Panc1 (cell line): ENCODE results near the gene NUDT9.

Source experiments
- CTCF ChIP-seq: fragments of 450-650 bp; IDR thresholded peaks from 2 replicates; pipeline ENCODE4 v1.5.1; 2017; ENCODE audit warnings: mild to moderate bottlenecking
- POLR2AphosphoS5 ChIP-seq: IDR thresholded peaks from 2 replicates; pipeline ENCODE4 v1.6.1; 2012; ENCODE audit warnings: mild to moderate bottlenecking, low read depth, low read length, moderate library complexity
- REST ChIP-seq, 2 experiments: IDR thresholded peaks; 2 replicates each; pipeline ENCODE4 v1.6.1; 2011 to 2012; ENCODE audit warnings: low read depth in 2 of 2, control low read depth in 1 of 2, low read length in 1 of 2, mild to moderate bottlenecking in 1 of 2, moderate library complexity in 1 of 2; ENCODE audit not compliant: insufficient read depth in 1 of 2
- SIN3A ChIP-seq: IDR thresholded peaks from 2 replicates; pipeline ENCODE4 v1.6.1; 2012; ENCODE audit warnings: low read depth, mild to moderate bottlenecking, low read length, moderate library complexity, borderline replicate concordance; ENCODE audit not compliant: insufficient read depth

- TF ChIP-seq CTCF (no peak), SIN3A (no peak), POLR2AphosphoS5 (no peak), REST (IDR thresholded peaks at IDR 0.05; ENCODE audit: insufficient read depth in 1 of 2, low read depth in 2 of 2, low read length in 1 of 2) (no peak)
Observed at GRCh38 chr4:87382931-87383330, 39.4 kb upstream of the NUDT9 start.
